Left ventricle myocardium inferior (tissue), 1 donor: ENCODE measurements around the gene LSM11. TPM values are rescaled to one million over a fixed set of nuclear protein-coding genes. Genes with fewer than 3 reads are reported as not detected.
A peak's percentile ranks its signal among the peaks of the same experiment; 100 is the strongest.

ENCODE experiments used
- DNase-seq: peaks from one replicate; pipeline ENCODE4 v3.0.0-alpha.2; 2020
- H3K27ac ChIP-seq: fragments of 200-600 bp; replicated peaks from 2 replicates; pipeline ENCODE4 v1.8.0; 2021
- H3K27me3 ChIP-seq: fragments of 200-600 bp; 2 replicates; pipeline ENCODE4 v1.8.0; 2021; ENCODE audit warnings: low read depth
- H3K36me3 ChIP-seq: fragments of 200-600 bp; 2 replicates; pipeline ENCODE4 v1.8.0; 2021
- H3K4me1 ChIP-seq: fragments of 200-600 bp; 2 replicates; pipeline ENCODE4 v1.8.0; 2021
- H3K4me3 ChIP-seq: fragments of 200-600 bp; 2 replicates; pipeline ENCODE4 v1.8.0; 2021; ENCODE audit warnings: mild to moderate bottlenecking, moderate library complexity
- H3K9me3 ChIP-seq: fragments of 200-600 bp; replicated peaks from 2 replicates; pipeline ENCODE4 v1.8.0; 2021
- CTCF ChIP-seq: fragments of 200-600 bp; IDR thresholded peaks from 2 replicates; pipeline ENCODE4 v1.8.0; 2021; ENCODE audit warnings: antibody characterized with exemption, mild to moderate bottlenecking, borderline replicate concordance
- intact Hi-C: fragments of 100-400 bp; cut with micrococcal nuclease; formaldehyde crosslinking; loops from one replicate; pipeline ENCODE4 v1.11.0; 2022
- total RNA-seq: library from RNA; stranded (reverse); fragmentation: NEBNext Ultra II Directional; extraction: Animal tissue kit (Norgen Biotek cat#: 25700); gene quantifications from one replicate; pipeline ENCODE4 v1.2.1, GENCODE V29; 2021
- donor health status: DM: no; HTN: yes; CAD: no; lungs with severe emphysema.

LSM11 gene
- total RNA-seq, 1 donor from 2014 or later = 1.3 TPM

GRCh38 chr5:157739388-157740228, 3.9 kb upstream of the LSM11 start:
- H3K4me3 ChIP-seq = no peak overlapping the region
- H3K27ac ChIP-seq = no peak overlapping the region
- no peaks in the 10 kb centered on the region for H3K9me3 ChIP-seq
- TF ChIP-seq CTCF = no peak
- no peak for DNase-seq
- intact Hi-C loops = no loop called here
- peaks cover 14% of the 10 kb centered on the region for H3K4me1 ChIP-seq
- H3K36me3 ChIP-seq = peaks cover 34% of the 10 kb centered on the region
- H3K27me3 ChIP-seq = no peaks in the 10 kb centered on the region

GRCh38 chr5:157740229-157740610, 3.3 kb upstream of the LSM11 start:
- intact Hi-C loops = no loop called here
- H3K36me3 ChIP-seq = peaks cover 29% of the 10 kb centered on the region
- no peak overlapping the region for H3K4me3 ChIP-seq
- no peaks in the 10 kb centered on the region for H3K27me3 ChIP-seq
- no peak overlapping the region for H3K27ac ChIP-seq
- peaks cover 20% of the 10 kb centered on the region for H3K4me1 ChIP-seq
- no peak for DNase-seq
- H3K9me3 ChIP-seq = no peaks in the 10 kb centered on the region
- peak; percentile 38 for TF ChIP-seq CTCF

GRCh38 chr5:157741131-157741530, 2.4 kb upstream of the LSM11 start:
- Histone ChIP-seq H3K36me3 (peaks cover 23% of the 10 kb centered on the region), H3K4me3 (no peak overlapping the region), H3K9me3 (no peaks in the 10 kb centered on the region), H3K27ac (no peak overlapping the region), H3K27me3 (no peaks in the 10 kb centered on the region), H3K4me1 (peaks cover 22% of the 10 kb centered on the region)
- no peak for TF ChIP-seq CTCF
- DNase-seq = no peak
- intact Hi-C loops = no loop called here

- Histone ChIP-seq H3K9me3 (no peaks in the 10 kb centered on the region), H3K27ac (no peak overlapping the region), H3K4me1 (peaks cover 22% of the 10 kb centered on the region), H3K27me3 (no peaks in the 10 kb centered on the region), H3K4me3 (peak overlapping the region; percentile 90), H3K36me3 (peaks cover 5% of the 10 kb centered on the region)
- TF ChIP-seq CTCF = no peak
- DNase-seq = peak; percentile 23
- intact Hi-C loops = no loop called here
Measured at GRCh38 chr5:157744051-157745011, 819 bp downstream of the LSM11 start.

- intact Hi-C loops = no loop called here
- Histone ChIP-seq H3K9me3 (no peaks in the 10 kb centered on the region), H3K4me1 (peaks cover 22% of the 10 kb centered on the region), H3K27me3 (no peaks in the 10 kb centered on the region), H3K36me3 (no peaks in the 10 kb centered on the region), H3K27ac (no peak overlapping the region), H3K4me3 (peak overlapping the region; percentile 90)
- DNase-seq = no peak
- no peak for TF ChIP-seq CTCF
Measured at GRCh38 chr5:157745041-157745456, 1.5 kb downstream of the LSM11 start.
